AG10803 (cell line): ENCODE measurements around the gene PDXK.
A peak's percentile ranks its signal among the peaks of the same experiment; 100 is the strongest.
"Not testable (repeated sequence)": the region's sequence is repeated elsewhere in the genome, so short reads cannot be mapped to it uniquely, and the experiment has no call there.

Experiments
- DNase-seq: peaks from one replicate; pipeline ENCODE4 v3.0.0; 2010; ENCODE audit warnings: low read depth
- H3K4me3 ChIP-seq: 2 replicates; pipeline ENCODE4 v1.5.1; 2011; ENCODE audit warnings: mild to moderate bottlenecking, low read length, control low read depth
- CTCF ChIP-seq: conservative IDR thresholded peaks from 2 replicates; pipeline ENCODE4 v1.5.1; 2011; ENCODE audit warnings: mild to moderate bottlenecking, low read length, control low read depth, inconsistent platforms

Gene PDXK

GRCh38 chr21:43718872-43719747, at the start of gene PDXK:
TSS of gene PDXK (plus strand) at chr21:43719129. CDS start at chr21:43719295, 166 bp downstream.
- TF ChIP-seq CTCF = no peak
- peak; percentile 69 for DNase-seq
- H3K4me3 ChIP-seq = peak within 1 kb of the TSS; percentile 94

DNA sequence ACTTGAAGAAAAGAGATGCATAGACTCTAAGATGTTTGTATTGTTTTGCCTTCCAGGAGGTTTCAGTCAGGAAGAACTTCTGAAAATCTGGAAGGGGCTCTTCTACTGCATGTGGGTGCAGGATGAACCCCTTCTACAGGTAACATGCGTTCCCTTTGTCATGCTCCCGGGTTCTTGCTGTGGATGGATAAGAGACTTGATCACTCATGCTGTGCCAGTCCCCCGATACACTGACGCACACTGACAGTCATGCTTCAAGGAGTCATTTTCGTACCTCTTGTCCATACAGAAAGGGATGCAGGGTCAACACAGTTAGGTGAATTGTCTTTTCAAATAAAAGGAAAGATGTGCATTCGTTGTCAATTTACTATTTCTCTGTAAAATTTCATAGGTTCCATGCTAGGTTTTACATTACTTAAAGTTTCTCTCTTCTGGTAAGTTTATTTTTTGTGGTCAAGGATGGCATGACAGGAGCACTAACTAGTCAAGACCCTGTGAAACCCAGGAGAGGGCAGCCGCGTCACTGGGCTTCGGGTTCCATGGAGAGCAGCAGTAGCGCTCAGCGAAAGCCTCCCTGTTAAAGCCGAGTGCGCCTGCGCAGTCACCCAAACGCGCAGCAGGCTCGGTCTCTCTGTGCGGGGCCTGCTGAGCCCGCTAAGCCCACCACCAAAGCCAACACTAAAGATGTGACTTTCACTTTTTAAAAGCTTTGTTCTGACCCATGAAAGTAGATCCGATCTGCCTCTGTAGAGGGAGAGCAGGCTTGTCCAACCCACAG, 48.9 kb upstream of the PDXK start:
- no peak overlapping the region for H3K4me3 ChIP-seq
- DNase-seq = no peak
- no peak for TF ChIP-seq CTCF

DNA sequence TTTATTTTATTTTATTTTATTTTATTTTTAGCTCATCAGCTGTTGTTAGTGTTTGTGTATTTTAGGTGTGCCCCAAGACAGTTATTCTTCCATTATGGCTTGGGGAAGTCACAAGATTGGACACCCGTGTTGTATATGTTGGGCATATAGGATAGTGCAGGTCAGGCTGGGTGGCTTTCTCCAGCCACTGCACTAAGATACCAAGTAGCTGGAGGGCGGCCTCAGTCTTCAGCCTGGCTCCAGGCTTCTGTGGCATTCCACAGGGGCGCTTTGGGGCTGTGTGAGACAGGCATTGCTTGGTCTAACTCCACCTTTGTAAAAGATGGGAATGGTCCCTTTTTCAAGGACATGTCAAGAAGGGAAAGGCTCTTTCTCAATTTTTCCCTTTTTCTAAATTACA, 43.1 kb upstream of the PDXK start:
- TF ChIP-seq CTCF = no peak
- no peak overlapping the region for H3K4me3 ChIP-seq
- no peak for DNase-seq

DNA sequence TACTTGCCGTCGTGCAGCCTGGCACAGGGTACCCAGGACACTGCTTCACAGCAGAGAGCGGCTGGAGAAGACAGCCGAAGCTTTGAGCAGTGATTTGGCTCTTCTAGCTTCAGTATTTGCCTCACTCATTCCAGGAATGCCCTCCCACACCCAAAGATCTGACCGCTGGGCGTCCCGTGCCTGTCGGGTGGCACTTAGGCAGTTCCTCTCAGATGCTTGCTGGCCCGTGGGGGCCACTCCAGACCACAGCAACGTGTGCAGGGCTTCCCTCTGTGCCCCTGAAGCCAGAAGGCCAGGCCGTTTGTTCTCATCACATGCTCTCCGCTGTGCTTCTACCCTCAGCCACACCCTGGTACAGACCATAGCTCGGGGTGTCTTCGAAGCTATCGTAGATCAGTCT, 42.5 kb upstream of the PDXK start:
- TF ChIP-seq CTCF = no peak
- DNase-seq = no peak
- H3K4me3 ChIP-seq = no peak overlapping the region

GRCh38 chr21:43679951-43680350, 39.0 kb upstream of the PDXK start:
- no peak for DNase-seq
- no peak overlapping the region for H3K4me3 ChIP-seq
- no peak for TF ChIP-seq CTCF

DNA sequence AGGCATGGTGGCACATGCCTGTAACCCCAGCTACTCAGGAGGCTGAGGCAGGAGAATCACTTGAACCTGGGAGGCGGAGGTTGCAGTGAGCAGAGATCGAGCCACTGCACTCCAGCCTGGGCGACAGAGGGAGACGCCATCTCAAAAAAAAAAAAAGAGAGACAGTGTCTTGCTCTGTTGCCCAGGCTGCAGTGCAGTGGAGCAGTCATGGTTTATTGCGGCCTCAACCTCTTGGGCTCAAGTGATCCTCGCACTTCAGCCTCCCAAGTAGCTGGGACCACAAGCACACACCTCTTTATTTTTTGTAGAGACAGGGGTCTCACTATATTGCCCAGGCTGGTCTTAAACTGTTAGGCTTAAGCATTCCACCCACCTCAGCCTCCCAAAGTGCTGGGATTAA, 38.5 kb upstream of the PDXK start:
- H3K4me3 ChIP-seq, DNase-seq: not testable (repeated sequence)

GRCh38 chr21:43681650-43682049, 37.3 kb upstream of the PDXK start:
- DNase-seq = no peak
- H3K4me3 ChIP-seq = no peak overlapping the region
- TF ChIP-seq CTCF = no peak
